Keratinocyte (primary cell): ENCODE data around the gene TTC33. TPM values are rescaled to one million over a fixed set of nuclear protein-coding genes. Genes with fewer than 3 reads are reported as not detected.

Experiments used
- DNase-seq: peaks from one replicate; pipeline ENCODE4 v3.0.0-alpha.2; 2011; ENCODE audit warnings: low read depth, missing footprints, low spot score
- FAIRE-seq: peaks from 2 replicates; lab custom pipeline; 2011; peaks lifted over from hg19 to GRCh38; lab: Jason Lieb, UNC
- H2AFZ ChIP-seq: 2 replicates; pipeline ENCODE4 v1.6.0; 2012; ENCODE audit warnings: low read length, control low read depth, inconsistent platforms; ENCODE audit not compliant: control insufficient read depth
- H3K27ac ChIP-seq: 2 replicates; pipeline ENCODE4 v1.5.1; 2011; ENCODE audit warnings: low read length; ENCODE audit not compliant: control insufficient read depth, insufficient read depth
- H3K27me3 ChIP-seq: 3 replicates; pipeline ENCODE4 v1.6.0; 2011; ENCODE audit warnings: low read length; ENCODE audit not compliant: control insufficient read depth, insufficient read depth; ENCODE audit errors: extremely low read depth
- H3K36me3 ChIP-seq, 2 experiments: 2 replicates in 1 of 2; 3 replicates in 1 of 2; pipeline ENCODE4 v1.5.1; 2011; ENCODE audit warnings: low read length in 2 of 2, mild to moderate bottlenecking in 1 of 2; ENCODE audit not compliant: control insufficient read depth in 2 of 2, insufficient read depth in 2 of 2; ENCODE audit errors: extremely low read depth in 1 of 2
- H3K4me1 ChIP-seq: 3 replicates; pipeline ENCODE4 v1.5.1; 2011; ENCODE audit warnings: low read length; ENCODE audit not compliant: control insufficient read depth, insufficient read depth; ENCODE audit errors: extremely low read depth
- H3K4me2 ChIP-seq: 3 replicates; pipeline ENCODE4 v1.6.0; 2011; ENCODE audit warnings: low read depth, low read length; ENCODE audit not compliant: control insufficient read depth, insufficient read depth; ENCODE audit errors: extremely low read depth
- H3K4me3 ChIP-seq, 3 experiments: fragments of 200-600 bp in 1 of 3; sonication (generic) in 1 of 3; 2 replicates in 2 of 3; 3 replicates in 1 of 3; pipeline ENCODE4 v1.5.1; 2011 to 2016; ENCODE audit warnings: low read length in 3 of 3, mild to moderate bottlenecking in 3 of 3, control low read depth in 2 of 3, inconsistent platforms in 1 of 3, low read depth in 1 of 3, mixed read lengths in 1 of 3, mixed run types in 1 of 3, moderate library complexity in 1 of 3; ENCODE audit not compliant: control insufficient read depth in 2 of 3, insufficient read depth in 2 of 3; ENCODE audit errors: extremely low read depth in 1 of 3
- H3K79me2 ChIP-seq: 2 replicates; pipeline ENCODE4 v1.6.0; 2012; ENCODE audit warnings: low read length; ENCODE audit not compliant: control insufficient read depth, insufficient read depth
- H3K9ac ChIP-seq: 3 replicates; pipeline ENCODE4 v1.6.0; 2011; ENCODE audit warnings: low read length; ENCODE audit not compliant: control insufficient read depth, insufficient read depth; ENCODE audit errors: extremely low read depth
- H3K9me1 ChIP-seq: 3 replicates; pipeline ENCODE4 v1.6.0; 2011; ENCODE audit warnings: low read length; ENCODE audit not compliant: control insufficient read depth, insufficient read depth; ENCODE audit errors: extremely low read depth
- H3K9me3 ChIP-seq: 2 replicates; pipeline ENCODE4 v1.5.1; 2012; ENCODE audit warnings: low read depth, low read length; ENCODE audit not compliant: control insufficient read depth
- H4K20me1 ChIP-seq: 3 replicates; pipeline ENCODE4 v1.6.0; 2011; ENCODE audit warnings: low read length; ENCODE audit not compliant: control insufficient read depth, insufficient read depth; ENCODE audit errors: extremely low read depth
- CTCF ChIP-seq, 3 experiments: IDR thresholded peaks in 1 of 3; conservative IDR thresholded peaks in 1 of 3; optimal IDR thresholded peaks in 1 of 3; 2 replicates in 2 of 3; 3 replicates in 1 of 3; pipeline versions ENCODE3 to v1.5.1; 2011; ENCODE audit warnings: low read length in 3 of 3, mild to moderate bottlenecking in 3 of 3, moderate library complexity in 2 of 3, control low read depth in 1 of 3, inconsistent platforms in 1 of 3; ENCODE audit not compliant: insufficient read depth in 2 of 3; ENCODE audit errors: extremely low read depth in 1 of 3
- EZH2 ChIP-seq: IDR thresholded peaks from one replicate; pipeline ENCODE4 v1.6.1; 2012; ENCODE audit warnings: inconsistent platforms, mild to moderate bottlenecking, low read length, moderate library complexity
- dilution Hi-C: fragments of 300-500 bp; cut with MboI; formaldehyde crosslinking; loops from one replicate; pipeline ENCODE4 v1.7.0; 2020; ENCODE audit warnings: low sequenced_read_pairs; ENCODE audit not compliant: extremely low pct_ligation_motif_present
- polyA plus RNA-seq, 5 experiments: library from polyadenylated mRNA; depleted of rRNA in 3 of 5; stranded (reverse) in 3 of 5; stranded (forward) in 1 of 5; unstranded in 1 of 5; fragments of >200 nt; gene quantifications; 1 replicate in 1 of 5; 2 replicates in 3 of 5; 3 replicates in 1 of 5; pipeline versions ENCODE4 v1.2.1 to v1.2.3, GENCODE V29; 2011 to 2012; ENCODE audit warnings: missing spikeins in 2 of 5, low read depth in 1 of 5, low replicate concordance in 1 of 5

TTC33 gene
- polyA plus RNA-seq, 1 donor (not counting 4 experiments of a cell fraction or from before 2014, with no cell fraction given): 7.1 TPM

- Histone ChIP-seq H2AFZ (no peak overlapping the region), H3K4me3 (no peak overlapping the region), H3K36me3 (no peaks in the 10 kb centered on the region), H3K4me2 (no peak overlapping the region), H4K20me1 (no peaks in the 10 kb centered on the region), H3K27ac (no peak overlapping the region), H3K9me1 (no peaks in the 10 kb centered on the region), H3K79me2 (no peaks in the 10 kb centered on the region), H3K4me1 (peaks cover 14% of the 10 kb centered on the region), H3K9ac (no peak overlapping the region), H3K9me3 (no peaks in the 10 kb centered on the region), H3K27me3 (no peaks in the 10 kb centered on the region)
- dilution Hi-C loops: no loop called here
- DNase-seq: no peak
- FAIRE-seq: no peak
- TF ChIP-seq EZH2 (no peak), CTCF (optimal IDR thresholded peaks at IDR 0.05 in 1 of 3, IDR thresholded peaks at IDR 0.05 in 1 of 3, conservative IDR thresholded peaks at IDR 0.05 in 1 of 3; ENCODE audit: extremely low read depth in 1 of 3, insufficient read depth in 2 of 3, low read length in 3 of 3) (no peak)
Observed at GRCh38 chr5:40475561-40475960, 280.2 kb downstream of the TTC33 start.

- no peaks in the 10 kb centered on the region for H3K36me3 ChIP-seq
- no peaks in the 10 kb centered on the region for H4K20me1 ChIP-seq
- no peak overlapping the region for H3K4me3 ChIP-seq
- dilution Hi-C loops: no loop called here
- no peak for FAIRE-seq
- H3K9ac ChIP-seq: no peak overlapping the region
- H3K27ac ChIP-seq: no peak overlapping the region
- H3K9me1 ChIP-seq: no peaks in the 10 kb centered on the region
- TF ChIP-seq CTCF (optimal IDR thresholded peaks at IDR 0.05 in 1 of 3, IDR thresholded peaks at IDR 0.05 in 1 of 3, conservative IDR thresholded peaks at IDR 0.05 in 1 of 3; ENCODE audit: extremely low read depth in 1 of 3, insufficient read depth in 2 of 3, low read length in 3 of 3) (no peak), EZH2 (no peak)
- no peak overlapping the region for H3K4me2 ChIP-seq
- no peaks in the 10 kb centered on the region for H3K79me2 ChIP-seq
- no peaks in the 10 kb centered on the region for H3K9me3 ChIP-seq
- H3K27me3 ChIP-seq: no peaks in the 10 kb centered on the region
- peaks cover 14% of the 10 kb centered on the region for H3K4me1 ChIP-seq
- DNase-seq: no peak
- H2AFZ ChIP-seq: no peak overlapping the region
Observed at GRCh38 chr5:40474250-40474649, 281.5 kb downstream of the TTC33 start.
